Stimulated activated naive CD4-positive, alpha-beta T cell treated with Interleukin-2 at 50 U/mL for 16 hours (primary cell): Measurements from ENCODE around the gene RAI14.

Experiments
- DNase-seq: peaks from one replicate; lab custom pipeline; 2025; lab: John Stamatoyannopoulos, UW

RAI14 gene

DNA sequence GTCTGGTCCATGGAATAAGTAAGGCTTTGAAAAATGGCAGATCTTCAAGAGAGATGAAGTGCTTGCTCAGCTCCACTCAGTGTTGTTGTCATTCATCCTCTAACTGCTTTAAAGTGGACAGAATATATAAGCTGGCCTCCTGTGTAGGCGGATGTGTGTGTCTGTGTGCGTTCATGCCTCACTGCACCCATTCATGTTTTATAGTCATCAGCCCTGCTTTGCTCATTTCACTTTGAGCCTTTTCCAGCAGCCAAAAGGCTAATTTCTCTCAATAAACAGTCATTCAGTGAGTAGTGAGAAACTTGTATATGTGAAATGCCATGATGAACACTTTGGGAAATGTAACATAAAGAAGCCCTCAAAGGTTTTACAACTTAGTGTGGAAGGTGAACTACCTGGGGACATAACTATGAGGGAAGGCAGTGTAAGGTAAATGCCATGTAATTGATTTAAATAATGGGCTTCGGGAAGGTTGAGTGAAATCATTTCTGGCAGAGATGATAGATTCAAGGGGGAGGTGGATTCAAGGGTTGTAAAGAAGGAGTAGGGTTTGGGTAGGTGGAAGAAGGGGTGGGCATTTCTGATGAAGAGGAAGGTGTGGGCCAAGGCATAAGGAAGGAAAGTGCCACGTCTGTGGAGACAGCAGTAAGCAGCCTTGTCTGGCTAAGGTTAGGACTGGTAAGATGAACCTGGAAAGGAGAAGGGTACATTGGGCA, 198.5 kb downstream of the RAI14 start:
- DNase-seq, result no peak

DNA sequence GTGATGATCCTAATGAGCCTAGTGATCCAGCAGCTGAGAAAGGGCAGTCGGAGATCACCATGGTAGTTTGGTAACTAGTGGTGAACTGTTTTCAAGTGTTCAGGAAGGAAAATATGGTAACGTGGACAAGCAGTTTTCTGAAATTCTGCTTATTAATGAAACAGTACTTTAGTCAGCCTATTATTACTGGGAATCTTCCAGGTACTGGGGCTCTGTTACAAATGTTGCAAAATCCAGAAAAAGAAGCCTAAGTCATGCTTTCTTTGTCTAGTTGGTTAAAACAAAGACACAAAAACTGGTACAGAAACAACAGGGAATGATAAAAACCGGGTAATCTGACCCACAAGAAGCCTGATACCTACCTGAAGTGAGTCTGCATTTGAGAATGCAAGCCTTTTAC, 201.0 kb downstream of the RAI14 start:
- DNase-seq, result no peak

GRCh38 chr5:34857894-34858293, 201.8 kb downstream of the RAI14 start:
- no peak for DNase-seq

DNA sequence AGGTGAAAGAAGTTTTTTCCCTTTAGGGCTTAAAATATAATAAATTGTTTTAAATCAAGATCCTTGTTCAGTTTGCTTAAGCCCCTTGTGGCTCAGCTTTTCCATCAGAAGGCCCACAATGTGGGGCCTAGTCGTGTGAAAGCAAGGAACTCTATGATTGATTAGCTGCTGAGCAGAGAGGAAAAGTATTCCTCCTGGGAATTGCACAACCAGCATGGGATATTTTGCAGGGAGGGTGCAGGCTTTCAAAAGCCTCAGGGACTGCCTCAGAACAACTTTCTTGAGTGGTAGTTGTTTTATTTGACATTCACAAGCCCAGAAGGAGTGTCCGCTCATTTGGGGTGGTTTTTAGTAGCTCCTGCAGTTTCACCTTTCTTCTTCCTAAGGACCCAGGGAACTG, 202.7 kb downstream of the RAI14 start:
- no peak for DNase-seq

DNA sequence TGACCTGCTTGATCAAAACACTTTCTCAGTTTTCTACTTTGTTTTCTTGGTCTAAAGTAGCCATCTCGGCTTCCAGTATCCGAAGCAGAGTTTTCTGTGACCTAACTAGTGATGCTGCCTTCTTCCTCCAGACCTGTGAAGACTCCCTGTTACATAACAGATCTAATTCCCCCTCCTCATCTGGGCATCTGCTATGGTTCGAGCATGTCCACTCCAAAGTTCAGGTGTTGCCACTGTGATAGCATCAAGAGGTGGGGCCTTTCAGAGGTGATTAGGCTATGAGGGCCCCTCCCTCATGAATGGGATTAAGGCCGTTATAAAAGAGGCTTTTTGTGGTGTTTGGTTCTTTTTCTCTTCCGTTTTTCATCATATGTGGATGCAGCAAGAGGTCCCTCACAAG, 203.1 kb downstream of the RAI14 start:
- no peak for DNase-seq

GRCh38 chr5:34863946-34864345, 207.8 kb downstream of the RAI14 start:
- no peak for DNase-seq

DNA sequence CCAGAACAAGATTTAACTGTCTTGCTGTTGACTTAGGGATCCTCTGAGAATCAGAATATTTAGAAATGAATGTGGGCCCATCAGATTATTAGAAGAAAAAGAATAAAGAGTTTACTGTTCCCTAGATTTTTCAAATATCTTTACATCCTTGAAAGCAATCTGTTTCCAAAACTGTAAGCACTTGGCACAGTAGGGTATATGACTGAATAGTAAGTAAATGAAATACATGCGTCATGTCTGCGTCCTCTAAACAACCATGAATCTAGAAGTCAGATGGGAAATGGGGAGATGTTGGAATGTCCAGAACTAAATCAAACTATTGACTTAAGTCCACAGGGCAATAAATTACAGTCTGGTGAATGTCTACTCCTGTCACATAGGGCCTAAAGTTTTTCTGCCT, 209.0 kb downstream of the RAI14 start:
- no peak for DNase-seq

DNA sequence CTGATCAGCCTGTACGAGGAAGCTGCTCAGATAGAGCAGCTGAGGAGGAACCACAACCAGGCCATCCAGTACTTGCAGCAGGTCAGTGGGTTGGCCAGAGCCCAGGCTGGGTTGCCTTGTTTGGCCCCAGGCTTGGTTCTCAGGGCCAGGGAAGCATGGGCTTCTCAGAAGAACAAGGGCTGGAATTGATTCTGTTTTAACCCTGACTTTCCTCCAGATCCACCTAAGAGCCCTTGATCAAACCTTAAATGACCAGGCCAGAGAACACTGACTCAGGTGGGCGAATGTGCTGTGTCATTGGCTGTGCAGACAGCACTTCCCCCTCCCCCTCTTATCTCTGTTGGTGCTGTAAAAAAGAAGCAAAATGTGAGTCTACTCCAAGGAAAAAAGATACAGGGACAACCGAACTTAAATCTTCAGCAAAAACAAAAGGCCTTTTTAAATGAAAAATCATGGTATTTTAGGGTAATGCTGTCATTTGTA, 210.9 kb downstream of the RAI14 start:
- DNase-seq, result no peak

GRCh38 chr5:34867660-34868059, 211.5 kb downstream of the RAI14 start:
- no peak for DNase-seq

DNA sequence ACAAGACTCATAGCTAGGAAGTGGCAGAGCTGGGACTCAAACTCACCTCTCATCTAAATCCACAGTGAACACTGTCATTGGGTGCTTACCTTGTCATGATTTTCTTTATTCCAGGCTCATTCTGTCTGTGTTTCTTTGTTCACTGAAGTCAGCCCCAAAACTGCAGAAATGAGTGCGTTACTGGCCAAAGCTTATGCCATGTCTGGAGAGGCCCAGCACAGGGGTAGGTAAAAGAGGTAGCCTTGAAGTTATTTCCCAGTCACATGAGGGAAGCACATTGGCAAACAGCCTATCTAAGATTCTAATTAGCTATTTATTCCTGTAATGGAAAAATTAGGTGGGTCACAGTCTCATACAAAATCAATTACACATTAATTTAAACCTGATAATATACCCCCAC, 212.7 kb downstream of the RAI14 start:
- DNase-seq, result no peak

GRCh38 chr5:34869256-34869655, 213.1 kb downstream of the RAI14 start:
- no peak for DNase-seq

DNA sequence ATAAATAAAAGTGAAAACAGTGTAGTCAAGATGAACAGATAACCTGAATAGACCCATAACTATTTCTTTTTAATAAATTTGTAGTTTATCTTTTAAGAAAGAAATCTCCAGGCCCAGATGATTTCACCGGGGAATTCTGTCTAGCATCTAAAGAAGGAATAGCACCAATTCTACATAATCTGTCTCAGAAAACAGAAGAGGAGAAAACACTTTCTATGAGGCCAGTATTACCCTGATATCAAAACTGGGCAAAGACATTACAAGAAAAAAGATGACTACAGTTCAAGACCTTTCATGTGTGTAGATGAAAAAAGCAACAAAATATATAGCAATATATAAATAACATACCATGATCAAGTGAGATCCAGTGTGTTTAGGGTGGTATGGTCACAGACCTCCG, 214.3 kb downstream of the RAI14 start:
- no peak for DNase-seq

GRCh38 chr5:34876275-34876674, 220.1 kb downstream of the RAI14 start:
- no peak for DNase-seq

DNA sequence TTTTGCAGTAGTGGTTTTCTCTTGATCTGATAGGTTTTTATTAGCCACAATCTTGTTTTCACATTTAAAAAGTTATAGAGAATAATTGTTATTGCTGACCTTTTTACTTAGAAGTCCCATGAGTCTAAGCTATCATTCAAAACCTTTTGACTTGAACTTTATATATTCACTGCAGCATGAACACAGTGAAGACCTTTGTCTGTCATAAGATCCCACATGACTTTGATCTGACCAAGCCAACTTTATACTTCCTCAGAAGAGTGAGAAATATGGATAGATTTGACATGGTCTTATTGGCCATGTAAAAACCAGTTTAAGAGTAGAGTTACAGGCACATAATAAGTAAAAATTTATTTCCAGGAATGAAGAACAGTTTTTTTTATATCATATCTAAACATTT, 225.1 kb downstream of the RAI14 start:
- DNase-seq, result no peak
